Peyer's patch (tissue), 4 donors: Measurements from ENCODE around the gene HELLS. TPM values are rescaled to one million over a fixed set of nuclear protein-coding genes. Genes with fewer than 3 reads are reported as not detected.

Experiments used
- DNase-seq, 3 donors: peaks; one replicate each; pipeline ENCODE4 v3.0.0-alpha.2; 2017 to 2019
- H3K27ac ChIP-seq, 4 donors: fragments of 200-600 bp; sonication (generic); one replicate each; pipeline ENCODE4 v1.5.1; 2016 to 2019
- H3K27me3 ChIP-seq, 2 donors: fragments of 200-600 bp; sonication (generic); one replicate each; pipeline ENCODE4 v1.5.1; 2019
- H3K36me3 ChIP-seq, 3 donors: fragments of 200-600 bp; sonication (generic); one replicate each; pipeline ENCODE4 v1.5.1; 2016 to 2019
- H3K4me1 ChIP-seq, 4 donors: fragments of 200-600 bp; sonication (generic); one replicate each; pipeline ENCODE4 v1.5.1; 2016 to 2019
- H3K4me3 ChIP-seq, 4 donors: fragments of 200-600 bp; sonication (generic); 1 replicate in 3 of 4; 2 replicates in 1 of 4; pipeline ENCODE4 v1.5.1; 2016 to 2019; ENCODE audit warnings: mild to moderate bottlenecking in 1 of 4
- H3K9me3 ChIP-seq, 4 donors: fragments of 200-600 bp; sonication (generic); one replicate each; pipeline ENCODE4 v1.5.1; 2016 to 2019; ENCODE audit warnings: mild to moderate bottlenecking in 1 of 4
- POLR2A ChIP-seq, 2 donors: fragments of 450-650 bp; IDR thresholded peaks; one replicate each; pipeline ENCODE4 v1.5.1; 2017; ENCODE audit warnings: antibody characterized with exemption in 2 of 2, mild to moderate bottlenecking in 2 of 2, moderate library complexity in 2 of 2
- total RNA-seq, 4 donors: library from RNA; depleted of rRNA; stranded (reverse); fragments of >200 nt; gene quantifications; one replicate each; pipeline ENCODE4 v1.1.0, GENCODE V29; 2016
- TF ChIP-seq, protein P1 (sequence below), 6 experiments: fragments of 450-650 bp in 4 of 6; fragments of 200-600 bp in 2 of 6; sonication (generic) in 1 of 6; IDR thresholded peaks; one replicate each; pipeline ENCODE4 v1.5.1; 2017 to 2019; ENCODE audit warnings: antibody characterized with exemption in 6 of 6, mild to moderate bottlenecking in 3 of 6, moderate library complexity in 1 of 6

The HELLS gene
- total RNA-seq, 4 donors from 2014 or later, result 22.1 to 151 (median 34.0) TPM

DNA sequence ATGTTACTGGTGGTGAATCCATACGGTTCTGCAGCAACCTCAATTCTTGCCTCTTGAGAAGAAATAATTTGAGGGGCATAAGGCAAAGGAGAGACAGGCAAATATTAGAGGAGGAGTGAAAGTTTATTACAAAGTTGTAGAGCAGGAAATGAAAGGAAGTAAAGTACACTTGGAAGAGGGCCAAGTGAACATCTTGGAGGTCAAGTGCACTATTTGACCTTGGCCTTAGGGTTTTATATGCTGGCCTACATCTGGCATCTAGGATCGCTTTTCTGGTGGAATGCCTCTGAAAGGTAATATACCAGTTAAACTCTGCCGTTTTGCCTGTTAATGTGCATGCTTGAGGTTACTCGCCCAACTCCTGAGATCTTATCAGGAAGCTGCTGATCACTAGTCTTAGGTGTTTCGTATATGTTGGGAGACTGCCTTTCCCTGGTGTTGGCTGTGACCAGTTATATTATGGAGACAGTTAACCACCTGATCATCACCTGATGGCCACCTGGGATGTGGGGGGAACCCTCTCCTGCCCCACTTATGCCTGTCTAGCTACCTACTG, 71.9 kb downstream of the HELLS start:
- Histone ChIP-seq H3K4me3 (no peak overlapping the region), H3K27me3 (no peaks in the 10 kb centered on the region), H3K9me3 (no peaks in the 10 kb centered on the region), H3K36me3 (no peaks in the 10 kb centered on the region), H3K27ac (no peak overlapping the region), H3K4me1 (no peaks in the 10 kb centered on the region)
- TF ChIP-seq, protein P1, sequence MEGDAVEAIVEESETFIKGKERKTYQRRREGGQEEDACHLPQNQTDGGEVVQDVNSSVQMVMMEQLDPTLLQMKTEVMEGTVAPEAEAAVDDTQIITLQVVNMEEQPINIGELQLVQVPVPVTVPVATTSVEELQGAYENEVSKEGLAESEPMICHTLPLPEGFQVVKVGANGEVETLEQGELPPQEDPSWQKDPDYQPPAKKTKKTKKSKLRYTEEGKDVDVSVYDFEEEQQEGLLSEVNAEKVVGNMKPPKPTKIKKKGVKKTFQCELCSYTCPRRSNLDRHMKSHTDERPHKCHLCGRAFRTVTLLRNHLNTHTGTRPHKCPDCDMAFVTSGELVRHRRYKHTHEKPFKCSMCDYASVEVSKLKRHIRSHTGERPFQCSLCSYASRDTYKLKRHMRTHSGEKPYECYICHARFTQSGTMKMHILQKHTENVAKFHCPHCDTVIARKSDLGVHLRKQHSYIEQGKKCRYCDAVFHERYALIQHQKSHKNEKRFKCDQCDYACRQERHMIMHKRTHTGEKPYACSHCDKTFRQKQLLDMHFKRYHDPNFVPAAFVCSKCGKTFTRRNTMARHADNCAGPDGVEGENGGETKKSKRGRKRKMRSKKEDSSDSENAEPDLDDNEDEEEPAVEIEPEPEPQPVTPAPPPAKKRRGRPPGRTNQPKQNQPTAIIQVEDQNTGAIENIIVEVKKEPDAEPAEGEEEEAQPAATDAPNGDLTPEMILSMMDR (IDR thresholded peaks at IDR 0.05), result no peak
- no peak for TF ChIP-seq POLR2A (IDR thresholded peaks at IDR 0.05)
- DNase-seq, result no peak

DNA sequence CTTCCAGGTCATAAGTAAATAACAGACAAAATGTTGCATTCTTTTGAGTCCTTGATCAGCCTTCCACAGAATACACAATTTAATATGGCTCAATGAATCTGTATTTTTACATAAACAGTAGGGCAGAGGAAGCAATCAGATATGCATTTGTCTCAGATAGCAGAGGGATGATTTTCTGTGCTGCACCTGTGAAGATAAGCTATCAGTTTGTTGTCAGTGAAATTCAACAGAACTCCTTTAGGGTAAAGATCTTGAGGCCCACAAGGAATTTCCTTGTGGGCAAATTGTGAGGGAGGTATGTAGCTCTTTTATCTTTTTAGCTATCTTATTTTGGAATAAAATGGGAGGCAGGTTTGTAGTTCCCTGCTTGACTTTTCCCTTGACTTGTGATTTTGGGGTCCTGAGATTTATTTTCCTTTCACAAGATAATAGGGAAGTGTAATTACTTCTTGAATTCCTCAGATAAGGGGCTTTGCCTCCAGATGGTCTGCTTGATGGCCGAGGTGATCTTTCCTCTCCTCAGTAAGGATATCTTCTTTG, 77.1 kb downstream of the HELLS start:
- Histone ChIP-seq H3K36me3 (no peaks in the 10 kb centered on the region), H3K4me1 (no peaks in the 10 kb centered on the region), H3K9me3 (no peaks in the 10 kb centered on the region), H3K27me3 (no peaks in the 10 kb centered on the region), H3K27ac (no peak overlapping the region), H3K4me3 (no peak overlapping the region)
- TF ChIP-seq POLR2A (IDR thresholded peaks at IDR 0.05), result no peak
- TF ChIP-seq, protein P1 (IDR thresholded peaks at IDR 0.05), result no peak
- no peak for DNase-seq

DNA sequence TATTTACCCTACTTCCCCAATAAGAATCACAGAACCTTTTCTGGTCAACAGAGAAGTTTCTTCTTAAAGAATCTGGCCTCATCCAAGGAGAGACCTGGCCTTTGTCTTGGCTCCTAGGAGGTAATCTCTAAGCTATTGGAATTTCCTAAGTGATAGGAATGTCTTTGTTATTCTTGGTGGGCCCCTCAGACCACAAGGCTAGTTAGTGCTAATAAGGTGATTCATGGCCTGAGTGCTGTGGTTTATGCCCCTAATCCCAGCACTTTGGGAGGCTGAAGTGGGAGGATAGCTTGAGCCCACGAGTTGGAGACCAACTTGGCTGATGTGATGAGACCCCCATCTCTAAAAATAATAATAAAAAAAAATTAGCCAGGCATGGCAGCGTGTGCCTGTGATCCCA, 78.0 kb downstream of the HELLS start:
- H3K4me3 ChIP-seq, result no peak overlapping the region
- no peaks in the 10 kb centered on the region for H3K4me1 ChIP-seq
- H3K27me3 ChIP-seq, result no peaks in the 10 kb centered on the region
- TF ChIP-seq, protein P1 (IDR thresholded peaks at IDR 0.05), result no peak
- TF ChIP-seq POLR2A (IDR thresholded peaks at IDR 0.05), result no peak
- no peak for DNase-seq
- no peaks in the 10 kb centered on the region for H3K9me3 ChIP-seq
- no peaks in the 10 kb centered on the region for H3K36me3 ChIP-seq
- H3K27ac ChIP-seq, result no peak overlapping the region

DNA sequence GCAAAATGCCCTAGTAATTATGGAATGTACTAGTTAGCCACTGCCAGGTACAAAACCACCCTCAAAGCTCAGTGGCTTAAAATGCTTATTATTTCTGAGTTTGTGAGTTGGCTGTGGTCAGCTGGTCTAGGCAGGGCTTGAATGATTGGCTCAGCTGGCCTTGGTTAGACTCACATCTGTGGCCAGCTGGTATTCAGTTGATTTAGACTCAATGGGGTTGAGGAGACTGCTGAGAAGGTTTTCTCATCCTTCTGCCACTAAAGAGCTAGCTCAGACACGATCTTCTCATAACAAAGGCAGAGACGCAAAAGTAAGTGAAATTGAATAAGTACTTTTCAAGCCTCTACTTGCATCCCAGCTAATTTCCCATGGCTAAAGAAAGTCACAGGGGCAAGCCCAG, 80.9 kb downstream of the HELLS start:
- Histone ChIP-seq H3K9me3 (no peaks in the 10 kb centered on the region), H3K27ac (no peak overlapping the region), H3K4me3 (no peak overlapping the region), H3K4me1 (no peaks in the 10 kb centered on the region), H3K36me3 (no peaks in the 10 kb centered on the region), H3K27me3 (no peaks in the 10 kb centered on the region)
- TF ChIP-seq POLR2A (IDR thresholded peaks at IDR 0.05), result no peak
- TF ChIP-seq, protein P1 (IDR thresholded peaks at IDR 0.05), result no peak
- no peak for DNase-seq

DNA sequence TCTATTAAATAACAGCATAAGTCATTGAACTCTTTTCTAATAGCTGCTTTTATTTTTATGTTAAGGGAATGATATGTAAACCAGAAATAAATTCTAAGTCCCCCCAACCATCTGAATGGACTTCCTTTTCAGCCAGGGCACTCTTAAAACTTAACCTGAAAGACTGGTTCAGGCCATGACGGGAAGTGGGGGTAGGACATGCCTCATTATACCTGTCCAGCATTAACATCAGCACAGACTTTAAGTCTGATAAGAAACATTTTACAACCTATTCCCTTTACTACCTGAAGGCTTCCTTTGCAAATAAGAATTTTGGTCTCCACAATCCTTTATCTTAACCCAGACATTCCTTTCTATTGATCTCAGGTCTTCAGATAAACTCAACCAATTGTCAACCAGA, 81.9 kb downstream of the HELLS start:
- H3K27me3 ChIP-seq, result no peaks in the 10 kb centered on the region
- DNase-seq, result no peak
- TF ChIP-seq, protein P1 (IDR thresholded peaks at IDR 0.05), result no peak
- no peak for TF ChIP-seq POLR2A (IDR thresholded peaks at IDR 0.05)
- H3K4me3 ChIP-seq, result no peak overlapping the region
- H3K9me3 ChIP-seq, result no peaks in the 10 kb centered on the region
- H3K4me1 ChIP-seq, result no peaks in the 10 kb centered on the region
- H3K36me3 ChIP-seq, result no peaks in the 10 kb centered on the region
- H3K27ac ChIP-seq, result no peak overlapping the region
